GM20431 (cell line): ENCODE data around the gene JKAMP.

Experiments
- in situ Hi-C: fragments of 300-500 bp; cut with MseI, MboI; formaldehyde crosslinking; loops from one replicate; pipeline ENCODE4 v1.15.0; 2020; ENCODE audit warnings: low sequenced_read_pairs; ENCODE audit not compliant: unreplicated experiment

The JKAMP gene

DNA sequence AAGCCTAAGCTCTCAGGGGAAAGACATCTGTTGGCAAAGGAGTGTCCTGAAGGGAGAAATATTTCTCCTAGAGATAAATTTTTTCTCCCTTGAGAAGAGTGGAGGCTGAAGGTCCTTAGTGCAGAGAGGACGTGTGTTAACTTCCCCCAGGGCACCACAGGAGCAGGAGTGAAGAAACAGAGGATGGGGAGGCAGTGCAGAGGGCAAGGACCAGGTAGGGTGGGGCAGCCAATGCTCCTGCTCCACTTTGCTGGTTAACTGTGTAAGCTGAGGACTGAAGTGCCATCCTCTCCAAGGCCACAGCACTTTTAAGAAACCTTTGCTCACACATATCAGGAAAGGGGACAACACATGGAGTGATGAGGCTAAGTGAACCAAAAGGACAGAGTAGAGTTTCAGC, 4.2 kb upstream of the JKAMP start:
- in situ Hi-C loops = no loop called here

GRCh38 chr14:59481407-59481806, 2.9 kb upstream of the JKAMP start:
- in situ Hi-C loops = no loop called here

DNA sequence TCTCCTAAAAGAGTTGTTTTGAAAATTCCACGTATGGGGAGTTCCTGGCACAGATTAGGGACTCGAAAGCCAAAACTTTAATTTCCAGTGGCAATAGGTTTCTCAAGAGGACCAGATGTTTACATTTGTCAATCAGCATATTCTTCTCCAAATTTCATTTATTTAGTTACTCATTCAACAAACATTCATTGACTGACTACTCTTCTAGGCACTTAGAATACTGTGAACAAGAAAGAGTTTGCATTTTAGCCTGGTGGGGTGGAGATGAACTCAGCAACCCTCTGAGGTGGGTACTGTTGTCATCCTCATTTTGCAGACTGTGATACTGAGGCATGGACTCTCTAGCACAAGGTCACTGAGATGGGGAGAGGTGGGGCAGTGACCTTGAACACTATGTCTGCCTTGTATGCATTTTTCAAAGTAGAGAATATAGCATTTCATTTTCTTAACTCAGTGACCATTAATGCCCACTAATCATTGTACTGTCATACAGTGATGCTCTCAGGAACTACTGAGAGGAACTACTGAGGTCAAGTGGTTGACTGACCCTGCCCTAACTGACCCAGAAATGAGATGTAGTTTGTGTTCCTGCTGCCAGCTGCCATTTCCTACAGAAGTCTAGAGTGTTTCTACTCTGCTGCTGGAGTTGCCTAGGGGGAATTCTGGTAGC, 2.3 kb upstream of the JKAMP start:
- in situ Hi-C loops = no loop called here

GRCh38 chr14:59482541-59483331, 1.6 kb upstream of the JKAMP start:
- in situ Hi-C loops = no loop called here

DNA sequence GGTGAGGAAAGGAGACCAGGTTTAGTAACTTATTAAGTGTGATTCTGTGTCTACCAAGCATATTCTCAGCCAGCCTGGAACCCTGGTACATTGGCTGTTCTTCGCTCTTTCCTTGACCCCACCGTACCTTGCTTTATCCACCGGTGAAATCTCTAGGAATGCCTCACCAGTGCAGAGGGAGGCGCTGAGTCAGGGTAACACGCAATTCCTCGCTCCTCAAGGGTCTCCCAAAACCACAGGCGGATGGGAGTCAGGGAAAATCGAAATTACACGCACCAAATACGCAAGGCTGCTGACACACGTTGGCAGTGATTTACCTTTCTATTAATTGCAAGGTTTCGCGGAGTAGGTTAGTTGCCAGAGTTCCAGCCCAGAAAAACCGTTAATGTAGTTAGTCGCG, 954 bp upstream of the JKAMP start:
- in situ Hi-C loops = no loop called here

- in situ Hi-C loops = no loop called here
Observed at GRCh38 chr14:59484639-59485175, 390 bp downstream of the JKAMP start.

GRCh38 chr14:59490756-59491155, 6.4 kb downstream of the JKAMP start:
- in situ Hi-C loops = no loop called here

- in situ Hi-C loops = no loop called here
Observed at GRCh38 chr14:59492384-59492783, 8.1 kb downstream of the JKAMP start.

DNA sequence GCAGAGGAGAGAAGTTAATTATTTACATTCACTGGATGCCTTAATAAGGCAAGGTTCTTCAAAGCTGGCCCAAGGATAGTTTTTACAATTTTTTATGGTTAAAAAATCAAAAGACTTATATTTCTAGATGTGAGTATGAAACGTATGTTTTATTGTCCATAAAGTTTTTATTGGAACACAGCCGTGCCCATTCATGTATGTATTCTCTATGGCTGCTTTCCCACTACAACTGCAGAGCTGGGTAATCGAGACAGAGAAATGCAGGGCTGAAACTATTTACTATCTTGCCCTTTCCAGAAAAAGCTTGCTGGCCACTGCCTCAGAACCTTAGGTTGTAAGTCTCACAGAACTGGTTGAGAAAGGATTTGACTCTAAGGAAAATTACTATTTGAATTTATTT, 16.4 kb downstream of the JKAMP start:
- in situ Hi-C loops = no loop called here

- in situ Hi-C loops = no loop called here
Observed at GRCh38 chr14:59503256-59503655, 18.9 kb downstream of the JKAMP start.

DNA sequence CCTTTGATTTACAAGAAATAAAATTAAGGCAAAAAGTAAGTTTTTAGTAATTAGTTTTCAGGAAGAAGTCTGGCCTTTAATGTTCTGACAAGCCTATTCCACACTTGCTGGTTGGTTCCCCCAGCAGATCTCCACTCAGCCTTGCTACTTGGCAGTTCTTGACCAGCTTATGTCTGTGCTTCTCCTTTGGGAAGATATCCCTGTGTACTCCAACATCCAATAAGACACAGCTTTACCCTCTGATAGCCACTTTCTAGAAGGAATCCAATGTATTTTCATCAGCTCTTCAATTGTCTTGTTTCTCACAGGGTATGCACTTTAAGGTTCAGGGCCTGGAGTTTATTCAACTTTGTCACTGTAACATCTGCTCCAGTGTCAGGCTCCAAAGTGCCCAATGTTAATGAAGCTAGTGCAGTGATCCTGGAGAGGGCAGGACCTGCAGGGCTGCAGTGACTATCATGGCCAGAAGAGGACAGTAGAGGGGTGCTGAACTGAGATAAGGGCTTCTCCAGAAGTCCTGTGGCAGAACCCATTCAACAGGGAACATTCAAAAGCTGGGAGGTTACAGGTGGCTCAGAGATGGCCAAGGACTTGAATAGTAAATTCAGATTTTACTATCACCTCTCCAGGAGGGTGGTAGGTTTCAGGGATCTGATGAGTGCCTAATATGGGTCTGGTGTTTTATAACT, 22.9 kb downstream of the JKAMP start:
- in situ Hi-C loops = no loop called here

GRCh38 chr14:59507752-59508103, 23.4 kb downstream of the JKAMP start:
- in situ Hi-C loops = no loop called here

- in situ Hi-C loops = no loop called here
Observed at GRCh38 chr14:59509101-59509500, 24.8 kb downstream of the JKAMP start.

GRCh38 chr14:59510001-59510400, 25.7 kb downstream of the JKAMP start:
- in situ Hi-C loops = no loop called here

DNA sequence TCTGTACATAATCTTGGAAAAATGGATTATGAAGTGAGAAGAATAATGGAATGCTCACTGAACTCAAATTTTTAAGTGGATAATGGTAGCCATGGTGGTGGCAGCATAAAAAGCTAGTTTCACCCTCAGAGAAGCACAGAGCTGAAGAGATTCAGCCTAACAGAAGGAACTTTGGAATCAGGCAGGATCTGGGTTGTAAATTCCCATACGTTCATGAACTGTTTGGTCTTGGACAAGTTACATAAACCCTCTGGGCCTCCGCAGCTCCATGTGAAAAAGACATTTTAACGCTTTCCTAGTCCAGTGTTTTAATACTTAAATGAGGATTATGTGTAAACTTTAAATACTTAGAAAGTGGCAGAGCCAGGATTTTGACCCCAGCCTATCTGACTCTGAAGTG, 26.6 kb downstream of the JKAMP start:
- in situ Hi-C loops = no loop called here

DNA sequence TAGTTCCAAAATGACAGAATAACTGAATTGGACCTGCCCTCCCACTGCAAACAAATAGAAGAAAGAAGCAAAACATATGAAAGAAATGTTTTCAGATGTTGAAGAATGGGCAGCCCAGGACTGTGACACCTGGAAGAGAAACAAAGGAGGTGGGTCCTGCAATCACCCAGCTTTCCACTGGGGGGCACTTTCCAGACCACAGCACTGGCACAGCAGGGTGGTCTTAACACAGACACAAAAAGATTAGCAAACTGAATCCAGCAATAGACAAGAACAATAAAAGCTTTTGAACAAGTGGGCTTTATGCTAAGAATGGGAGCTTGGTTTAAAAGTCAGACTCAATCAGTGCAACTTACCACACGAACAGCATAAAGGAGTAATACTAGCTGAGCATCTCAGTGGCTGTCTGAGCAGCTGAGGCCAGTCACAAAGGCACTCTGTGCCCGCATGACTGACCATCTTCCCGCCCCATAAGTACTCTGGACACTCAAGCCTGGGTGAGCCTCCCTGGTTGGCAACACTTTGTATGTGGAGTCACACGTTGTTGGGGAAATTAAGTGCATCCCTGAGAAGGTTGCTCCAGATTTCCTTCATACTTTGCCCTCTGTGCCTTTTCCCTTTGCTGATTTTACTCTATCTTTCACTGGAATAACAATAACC, 27.7 kb downstream of the JKAMP start:
- in situ Hi-C loops = no loop called here

DNA sequence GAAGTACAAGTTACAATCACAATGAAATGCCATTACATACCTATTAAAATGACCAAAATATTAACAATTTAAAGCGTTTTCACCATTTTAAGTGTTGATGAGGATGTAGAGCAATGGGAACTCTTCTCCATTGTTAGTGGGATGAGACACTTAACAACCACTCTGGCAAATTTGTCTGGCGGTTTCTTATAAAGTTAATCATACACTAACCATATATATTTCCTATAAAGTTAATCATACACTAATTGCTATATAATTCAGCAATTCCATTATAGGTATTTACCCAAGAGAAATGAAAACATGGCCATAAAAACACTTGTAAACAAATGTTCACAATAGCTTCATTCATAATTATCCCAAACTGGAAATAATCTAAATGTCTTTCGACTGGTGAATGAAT, 35.9 kb downstream of the JKAMP start:
- in situ Hi-C loops = no loop called here

- in situ Hi-C loops = no loop called here
Observed at GRCh38 chr14:59529189-59529588, 44.9 kb downstream of the JKAMP start.

DNA sequence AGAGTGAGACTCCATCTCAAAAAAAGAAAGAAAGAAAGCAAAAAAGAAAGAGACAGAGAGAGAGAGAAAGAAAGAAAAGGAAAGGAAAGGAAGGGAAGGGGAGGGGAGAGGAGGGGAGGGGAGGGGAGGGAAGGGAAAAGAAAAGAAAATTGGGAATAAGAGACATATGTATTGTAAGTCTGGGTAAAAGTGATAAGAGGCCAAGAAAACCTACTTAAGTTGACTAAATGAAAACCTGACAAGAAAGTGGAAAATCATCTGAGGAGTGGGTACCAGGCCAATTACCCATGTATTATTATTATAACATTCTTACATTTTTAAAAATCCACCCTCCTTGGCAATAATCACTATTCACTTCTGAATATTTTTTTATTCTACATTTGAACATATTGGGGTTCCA, 46.0 kb downstream of the JKAMP start:
- in situ Hi-C loops = no loop called here

DNA sequence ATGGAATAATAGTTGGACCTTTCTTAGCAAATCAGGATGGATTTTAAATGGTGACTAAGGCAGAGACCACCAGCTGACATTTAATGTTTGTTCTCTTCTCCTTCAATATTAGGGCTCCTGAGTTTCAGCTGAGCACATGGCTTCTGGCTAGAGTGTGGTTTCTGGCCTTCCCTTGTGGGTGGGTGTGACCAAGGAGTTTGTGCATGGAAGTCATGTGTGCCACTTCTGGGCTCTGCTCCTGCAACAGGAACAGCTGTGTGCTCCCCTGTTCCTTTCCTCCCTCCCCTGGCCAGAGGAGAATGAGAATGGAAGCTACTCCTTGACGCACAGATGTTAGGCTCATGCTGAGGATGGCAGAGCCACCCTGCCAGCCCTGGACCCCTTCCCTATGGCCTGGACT, 48.1 kb downstream of the JKAMP start:
- in situ Hi-C loops = no loop called here
